ENCODE data around the gene PLEKHM2.
A peak's percentile ranks its signal among the peaks of the same experiment; 100 is the strongest.

PLEKHM2 gene

GRCh38 chr1:15727866-15728534 lies 43.9 kb downstream of the PLEKHM2 start:
- no peak overlapping the region for H3K4me3 ChIP-seq (ENCODE audit: severe bottlenecking)
- H3K4me1 ChIP-seq (ENCODE audit: insufficient read depth, poor library complexity, severe bottlenecking) = no peaks in the 10 kb centered on the region
- DNase-seq (ENCODE audit: low spot score) (peak; percentile 54), ATAC-seq (ENCODE audit: low read depth) (no peak)
- H3K27me3 ChIP-seq (ENCODE audit: insufficient read depth, poor library complexity, severe bottlenecking) = no peaks in the 10 kb centered on the region
- H3K36me3 ChIP-seq (ENCODE audit: low read depth) = peaks cover 33% of the 10 kb centered on the region
- no peaks in the 10 kb centered on the region for H3K9me3 ChIP-seq (ENCODE audit: severe bottlenecking)
- TF ChIP-seq CTCF (IDR thresholded peaks at IDR 0.05; ENCODE audit: poor library complexity, severe bottlenecking) = no peak
- H3K27ac ChIP-seq (ENCODE audit: poor library complexity, severe bottlenecking) = no peak overlapping the region

- H3K36me3 ChIP-seq (ENCODE audit: low read depth) = peaks cover 38% of the 10 kb centered on the region
- no peak overlapping the region for H3K27ac ChIP-seq (ENCODE audit: poor library complexity, severe bottlenecking)
- H3K4me1 ChIP-seq (ENCODE audit: insufficient read depth, poor library complexity, severe bottlenecking) = no peaks in the 10 kb centered on the region
- no peaks in the 10 kb centered on the region for H3K27me3 ChIP-seq (ENCODE audit: insufficient read depth, poor library complexity, severe bottlenecking)
- peak; percentile 51 for DNase-seq (ENCODE audit: low spot score)
- H3K9me3 ChIP-seq (ENCODE audit: severe bottlenecking) = no peaks in the 10 kb centered on the region
- no peak for ATAC-seq (ENCODE audit: low read depth)
- no peak for TF ChIP-seq CTCF (IDR thresholded peaks at IDR 0.05; ENCODE audit: poor library complexity, severe bottlenecking)
- no peak overlapping the region for H3K4me3 ChIP-seq (ENCODE audit: severe bottlenecking)
Observed at GRCh38 chr1:15728937-15729657, 45.0 kb downstream of the PLEKHM2 start.

- Histone ChIP-seq H3K4me3 (ENCODE audit: severe bottlenecking) (no peak overlapping the region), H3K36me3 (ENCODE audit: low read depth) (peaks cover 42% of the 10 kb centered on the region), H3K27ac (ENCODE audit: poor library complexity, severe bottlenecking) (no peak overlapping the region), H3K4me1 (ENCODE audit: insufficient read depth, poor library complexity, severe bottlenecking) (no peaks in the 10 kb centered on the region), H3K27me3 (ENCODE audit: insufficient read depth, poor library complexity, severe bottlenecking) (no peaks in the 10 kb centered on the region), H3K9me3 (ENCODE audit: severe bottlenecking) (no peaks in the 10 kb centered on the region)
- DNase-seq (ENCODE audit: low spot score) = peak; percentile 56
- no peak for TF ChIP-seq CTCF (IDR thresholded peaks at IDR 0.05; ENCODE audit: poor library complexity, severe bottlenecking)
- ATAC-seq (ENCODE audit: low read depth) = no peak
Observed at GRCh38 chr1:15730423-15730822, 46.3 kb downstream of the PLEKHM2 start.

GRCh38 chr1:15730936-15731335 lies 46.8 kb downstream of the PLEKHM2 start:
- H3K27me3 ChIP-seq (ENCODE audit: insufficient read depth, poor library complexity, severe bottlenecking) = no peaks in the 10 kb centered on the region
- H3K4me1 ChIP-seq (ENCODE audit: insufficient read depth, poor library complexity, severe bottlenecking) = no peaks in the 10 kb centered on the region
- H3K36me3 ChIP-seq (ENCODE audit: low read depth) = peaks cover 40% of the 10 kb centered on the region
- no peak for ATAC-seq (ENCODE audit: low read depth)
- TF ChIP-seq CTCF (IDR thresholded peaks at IDR 0.05; ENCODE audit: poor library complexity, severe bottlenecking) = no peak
- no peak overlapping the region for H3K27ac ChIP-seq (ENCODE audit: poor library complexity, severe bottlenecking)
- no peaks in the 10 kb centered on the region for H3K9me3 ChIP-seq (ENCODE audit: severe bottlenecking)
- H3K4me3 ChIP-seq (ENCODE audit: severe bottlenecking) = no peak overlapping the region
- DNase-seq (ENCODE audit: low spot score) = peak; percentile 41
